ENCODE results near the gene SERPINE3.

Gene SERPINE3

DNA sequence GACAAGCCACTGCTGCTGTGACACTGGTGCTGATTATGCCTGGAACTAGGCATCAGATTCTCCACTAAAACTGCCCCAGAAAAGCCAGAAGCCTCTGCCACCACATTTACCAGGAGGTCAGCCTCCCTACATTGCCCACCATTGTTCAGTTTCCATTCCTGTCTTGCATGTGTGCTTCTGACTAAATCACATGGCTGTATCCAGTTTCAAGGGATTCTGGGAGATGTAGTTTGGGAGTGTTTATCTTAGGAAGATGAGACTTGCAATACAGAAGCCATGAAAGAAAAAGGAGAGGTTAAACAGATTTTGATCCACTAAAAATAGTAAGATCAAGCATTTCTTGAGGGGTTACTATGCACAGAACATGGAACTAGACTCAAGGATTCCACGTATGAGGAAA, 40.7 kb upstream of the SERPINE3 start:
- no peak overlapping the region for H3K27ac ChIP-seq (ENCODE audit: low read length)
- ATAC-seq (ENCODE audit: insufficient read depth, low read depth) (no peak), DNase-seq (no peak)
- H3K9ac ChIP-seq (ENCODE audit: low read depth, low read length): no peak overlapping the region
- H3K9me3 ChIP-seq (ENCODE audit: insufficient read depth, low read length, severe bottlenecking): no peaks in the 10 kb centered on the region
- H4K20me1 ChIP-seq (ENCODE audit: insufficient read depth, low read length): no peaks in the 10 kb centered on the region
- H3K4me2 ChIP-seq (ENCODE audit: insufficient read depth, low read length): no peak overlapping the region
- no peaks in the 10 kb centered on the region for H3K36me3 ChIP-seq (ENCODE audit: insufficient read depth, low read length)
- no peaks in the 10 kb centered on the region for H3K4me1 ChIP-seq (ENCODE audit: insufficient read depth, low read length)
- peaks cover 5% of the 10 kb centered on the region for H3K27me3 ChIP-seq (ENCODE audit: insufficient read depth, low read length, poor library complexity)
- no peak for TF ChIP-seq EZH2 (IDR thresholded peaks at IDR 0.05; ENCODE audit: borderline replicate concordance, low read depth, low read length, severe bottlenecking)
- TF ChIP-seq, protein P1, sequence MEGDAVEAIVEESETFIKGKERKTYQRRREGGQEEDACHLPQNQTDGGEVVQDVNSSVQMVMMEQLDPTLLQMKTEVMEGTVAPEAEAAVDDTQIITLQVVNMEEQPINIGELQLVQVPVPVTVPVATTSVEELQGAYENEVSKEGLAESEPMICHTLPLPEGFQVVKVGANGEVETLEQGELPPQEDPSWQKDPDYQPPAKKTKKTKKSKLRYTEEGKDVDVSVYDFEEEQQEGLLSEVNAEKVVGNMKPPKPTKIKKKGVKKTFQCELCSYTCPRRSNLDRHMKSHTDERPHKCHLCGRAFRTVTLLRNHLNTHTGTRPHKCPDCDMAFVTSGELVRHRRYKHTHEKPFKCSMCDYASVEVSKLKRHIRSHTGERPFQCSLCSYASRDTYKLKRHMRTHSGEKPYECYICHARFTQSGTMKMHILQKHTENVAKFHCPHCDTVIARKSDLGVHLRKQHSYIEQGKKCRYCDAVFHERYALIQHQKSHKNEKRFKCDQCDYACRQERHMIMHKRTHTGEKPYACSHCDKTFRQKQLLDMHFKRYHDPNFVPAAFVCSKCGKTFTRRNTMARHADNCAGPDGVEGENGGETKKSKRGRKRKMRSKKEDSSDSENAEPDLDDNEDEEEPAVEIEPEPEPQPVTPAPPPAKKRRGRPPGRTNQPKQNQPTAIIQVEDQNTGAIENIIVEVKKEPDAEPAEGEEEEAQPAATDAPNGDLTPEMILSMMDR (IDR thresholded peaks at IDR 0.05; ENCODE audit: borderline replicate concordance, extremely low read depth, low read length, poor library complexity, severe bottlenecking): no peak
- no peak overlapping the region for H2AFZ ChIP-seq (ENCODE audit: low read depth, low read length)
- H3K79me2 ChIP-seq (ENCODE audit: insufficient read depth, low read length): no peaks in the 10 kb centered on the region
- no peak overlapping the region for H3K4me3 ChIP-seq (ENCODE audit: low read depth in 1 of 2, low read length in 2 of 2)

DNA sequence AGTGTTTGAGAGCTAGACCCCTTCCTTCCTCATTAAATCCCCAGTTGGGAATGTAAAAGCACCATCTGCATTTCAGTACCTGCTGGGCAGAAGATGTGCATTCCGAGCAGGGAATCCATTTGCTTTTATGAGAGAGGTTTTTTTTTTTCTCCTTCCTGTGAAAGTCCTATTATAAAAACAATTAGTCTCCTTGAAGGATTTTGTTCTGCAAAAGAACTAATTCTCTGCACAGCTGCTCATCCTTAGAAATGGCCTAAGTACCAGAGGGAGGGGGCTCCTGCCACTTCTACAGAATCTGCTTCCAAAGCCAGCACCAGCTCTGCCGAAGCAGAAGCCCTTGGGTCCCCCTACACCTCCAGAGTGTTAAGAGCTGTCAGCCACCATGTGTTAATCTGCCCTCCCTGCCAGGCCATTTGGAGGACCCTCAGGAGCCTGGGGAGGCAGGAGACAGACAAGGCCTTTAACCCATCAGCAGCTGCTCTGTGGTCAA, 36.4 kb upstream of the SERPINE3 start:
- Histone ChIP-seq H3K27me3 (ENCODE audit: insufficient read depth, low read length, poor library complexity) (no peaks in the 10 kb centered on the region), H3K4me1 (ENCODE audit: insufficient read depth, low read length) (no peaks in the 10 kb centered on the region), H3K4me2 (ENCODE audit: insufficient read depth, low read length) (no peak overlapping the region), H3K36me3 (ENCODE audit: insufficient read depth, low read length) (no peaks in the 10 kb centered on the region), H3K9ac (ENCODE audit: low read depth, low read length) (no peak overlapping the region), H3K79me2 (ENCODE audit: insufficient read depth, low read length) (no peaks in the 10 kb centered on the region), H2AFZ (ENCODE audit: low read depth, low read length) (no peak overlapping the region), H3K27ac (ENCODE audit: low read length) (no peak overlapping the region), H4K20me1 (ENCODE audit: insufficient read depth, low read length) (no peaks in the 10 kb centered on the region), H3K4me3 (ENCODE audit: low read depth in 1 of 2, low read length in 2 of 2) (no peak overlapping the region), H3K9me3 (ENCODE audit: insufficient read depth, low read length, severe bottlenecking) (no peaks in the 10 kb centered on the region)
- DNase-seq (no peak), ATAC-seq (ENCODE audit: insufficient read depth, low read depth) (no peak)
- TF ChIP-seq, protein P1 (IDR thresholded peaks at IDR 0.05; ENCODE audit: borderline replicate concordance, extremely low read depth, low read length, poor library complexity, severe bottlenecking): no peak
- no peak for TF ChIP-seq EZH2 (IDR thresholded peaks at IDR 0.05; ENCODE audit: borderline replicate concordance, low read depth, low read length, severe bottlenecking)

DNA sequence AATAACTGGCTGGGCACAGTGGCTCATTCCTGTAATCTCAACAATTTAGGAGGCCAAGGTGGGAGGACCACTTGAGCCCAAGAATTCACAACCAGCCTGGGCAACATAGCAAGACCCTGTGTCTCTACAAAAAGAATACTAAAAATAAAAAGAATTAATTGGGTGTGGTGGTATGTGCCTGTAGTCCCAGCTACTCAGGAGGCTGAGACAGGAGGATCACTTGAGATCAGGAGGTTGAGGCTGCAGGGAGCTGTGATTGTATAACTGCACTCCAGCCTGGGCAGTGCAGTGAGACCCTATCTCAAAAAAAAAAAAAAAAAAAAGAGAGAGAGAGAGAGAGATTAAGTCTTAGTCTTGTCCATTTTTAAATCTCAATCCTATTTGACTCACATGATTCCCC, 35.6 kb upstream of the SERPINE3 start:
- Histone ChIP-seq H3K36me3 (ENCODE audit: insufficient read depth, low read length) (no peaks in the 10 kb centered on the region), H3K9me3 (ENCODE audit: insufficient read depth, low read length, severe bottlenecking) (no peaks in the 10 kb centered on the region), H3K9ac (ENCODE audit: low read depth, low read length) (no peak overlapping the region), H3K4me1 (ENCODE audit: insufficient read depth, low read length) (no peaks in the 10 kb centered on the region), H3K4me2 (ENCODE audit: insufficient read depth, low read length) (no peak overlapping the region), H3K79me2 (ENCODE audit: insufficient read depth, low read length) (no peaks in the 10 kb centered on the region), H2AFZ (ENCODE audit: low read depth, low read length) (no peak overlapping the region), H3K27ac (ENCODE audit: low read length) (no peak overlapping the region), H4K20me1 (ENCODE audit: insufficient read depth, low read length) (no peaks in the 10 kb centered on the region), H3K4me3 (ENCODE audit: low read depth in 1 of 2, low read length in 2 of 2) (no peak overlapping the region), H3K27me3 (ENCODE audit: insufficient read depth, low read length, poor library complexity) (peaks cover 4% of the 10 kb centered on the region)
- no peak for ATAC-seq (ENCODE audit: insufficient read depth, low read depth)
- TF ChIP-seq, protein P1 (IDR thresholded peaks at IDR 0.05; ENCODE audit: borderline replicate concordance, extremely low read depth, low read length, poor library complexity, severe bottlenecking): no peak
- no peak for TF ChIP-seq EZH2 (IDR thresholded peaks at IDR 0.05; ENCODE audit: borderline replicate concordance, low read depth, low read length, severe bottlenecking)
- no peak for DNase-seq
